HG03139 (cell line): ENCODE results near the gene ADRM1.

Experiments used
- ATAC-seq: cut with Tn5 transposase; IDR thresholded peaks from one replicate; pipeline ENCODE4 v1.9.1; 2021; ENCODE audit not compliant: unreplicated experiment

ADRM1 gene

DNA sequence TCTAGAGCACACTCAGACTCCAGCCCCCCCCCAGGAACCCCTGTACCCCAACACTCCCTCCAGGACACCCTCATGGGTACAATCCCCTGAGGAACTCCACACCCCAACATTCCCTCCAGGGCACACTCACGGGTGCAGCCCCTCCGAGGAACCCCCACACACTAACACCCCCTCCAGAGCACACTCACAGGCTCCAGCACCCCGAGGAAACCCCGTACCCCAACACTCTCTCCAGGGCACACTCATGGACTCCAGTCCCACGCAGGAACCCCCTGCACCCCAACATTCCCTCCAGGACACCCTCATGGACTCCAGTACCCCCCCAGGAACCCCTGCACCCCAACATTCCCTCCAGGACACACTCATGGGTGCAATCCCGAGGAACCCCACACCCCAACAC is 32.7 kb downstream of the ADRM1 start:
- ATAC-seq, result no peak

DNA sequence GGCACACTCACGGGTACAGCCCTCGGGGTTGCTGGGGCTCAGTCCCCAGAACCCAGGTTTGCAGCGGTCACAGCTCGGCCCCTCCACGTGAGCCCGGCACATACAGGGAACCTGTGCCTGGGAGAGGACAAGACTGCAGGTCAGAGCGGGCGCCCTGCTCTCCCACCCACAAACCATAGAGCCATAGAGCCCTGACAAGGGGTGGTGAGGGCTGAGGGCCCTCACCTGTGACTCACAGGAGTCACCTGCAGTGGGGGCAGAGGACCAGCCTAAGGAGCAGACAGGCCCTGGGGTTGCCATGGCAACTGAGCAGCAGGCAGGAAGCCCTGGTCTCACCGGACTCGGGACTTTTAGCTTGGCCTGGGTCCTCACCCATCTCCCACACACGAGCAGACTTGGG is 33.5 kb downstream of the ADRM1 start:
- no peak for ATAC-seq

DNA sequence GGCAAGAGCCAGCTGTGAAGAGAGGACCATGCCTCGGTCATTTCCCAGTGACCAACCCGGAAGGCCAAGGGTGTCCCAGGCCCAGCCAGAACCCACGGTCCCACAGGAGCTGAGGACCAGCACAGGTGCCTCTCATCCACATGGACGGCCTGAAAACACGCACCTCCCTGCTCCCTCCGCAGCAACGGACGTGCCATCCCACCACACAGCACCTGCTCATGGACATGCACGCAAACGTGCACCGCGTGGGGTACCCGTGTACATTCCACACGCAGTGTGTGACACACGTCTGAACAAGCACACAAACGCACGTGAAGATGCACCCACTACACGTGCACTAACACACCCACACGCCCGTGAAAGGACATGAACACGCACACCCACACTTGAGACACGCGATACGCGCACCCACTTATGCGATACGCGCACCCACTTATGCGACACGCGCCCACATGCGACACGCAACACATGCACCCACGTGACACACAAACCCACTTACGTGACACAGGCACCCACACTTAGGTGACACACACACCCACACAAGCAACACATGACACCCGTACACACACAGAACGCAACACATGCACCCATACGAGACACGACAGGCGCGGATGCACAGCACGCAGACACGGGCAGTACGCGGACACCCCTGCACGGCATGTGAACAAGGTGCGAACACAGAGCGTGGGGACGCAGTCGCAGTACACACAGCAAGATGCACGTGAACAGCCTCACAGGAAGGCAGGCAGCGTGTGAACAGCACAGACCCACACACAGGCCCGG is 34.2 kb downstream of the ADRM1 start:
- no peak for ATAC-seq

DNA sequence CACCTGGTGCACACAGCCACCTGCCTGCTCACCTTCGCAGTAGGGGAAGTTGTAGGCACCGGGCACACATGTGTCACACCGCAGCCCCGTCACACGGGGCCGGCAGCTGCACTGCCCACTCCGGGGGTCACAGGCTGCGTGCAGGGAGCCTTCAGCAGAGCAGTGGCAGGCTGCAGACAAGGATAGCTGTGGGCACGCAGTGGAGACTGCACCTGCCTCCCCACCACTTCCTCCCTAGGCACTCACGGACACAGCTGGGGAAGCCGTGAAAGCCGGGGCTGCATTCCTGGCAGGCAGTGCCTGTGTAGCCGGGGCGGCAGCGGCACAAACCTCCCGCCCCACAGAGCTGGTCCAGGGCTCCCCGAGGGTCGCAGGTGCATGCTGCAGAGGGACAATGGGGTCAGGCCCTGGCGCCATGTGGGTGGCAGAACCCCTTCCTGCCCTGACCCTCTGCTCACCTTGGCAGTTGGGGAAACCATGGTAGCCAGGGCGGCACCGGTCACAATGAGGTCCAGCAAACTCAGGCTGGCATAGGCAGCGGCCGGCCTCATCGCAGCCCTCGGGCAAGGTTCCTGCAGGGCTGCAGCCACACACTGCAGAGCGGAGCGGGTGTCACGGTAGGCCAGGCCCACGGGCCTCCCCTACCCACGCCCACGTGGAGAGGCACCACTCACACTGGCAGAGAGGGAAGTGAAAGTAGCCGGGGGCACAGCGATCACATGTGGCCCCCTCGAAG is 34.9 kb downstream of the ADRM1 start:
- peak; percentile 45 for ATAC-seq

DNA sequence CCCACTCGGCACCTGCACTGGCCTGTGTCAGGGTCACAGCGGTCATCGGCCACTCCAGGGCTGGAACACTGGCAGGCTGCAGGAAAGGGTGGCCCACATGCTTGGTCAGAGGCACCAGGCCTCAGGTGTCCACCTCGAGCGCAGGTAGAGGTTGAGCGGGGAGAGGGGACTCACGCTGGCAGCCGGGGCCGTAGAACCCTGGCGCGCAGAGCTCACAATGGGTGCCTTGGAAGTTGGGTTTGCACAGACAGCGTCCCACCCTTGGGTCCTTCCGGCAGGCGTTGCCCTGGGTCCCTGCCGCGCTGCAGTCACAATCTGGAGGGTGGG is 35.5 kb downstream of the ADRM1 start:
- ATAC-seq, result no peak

DNA sequence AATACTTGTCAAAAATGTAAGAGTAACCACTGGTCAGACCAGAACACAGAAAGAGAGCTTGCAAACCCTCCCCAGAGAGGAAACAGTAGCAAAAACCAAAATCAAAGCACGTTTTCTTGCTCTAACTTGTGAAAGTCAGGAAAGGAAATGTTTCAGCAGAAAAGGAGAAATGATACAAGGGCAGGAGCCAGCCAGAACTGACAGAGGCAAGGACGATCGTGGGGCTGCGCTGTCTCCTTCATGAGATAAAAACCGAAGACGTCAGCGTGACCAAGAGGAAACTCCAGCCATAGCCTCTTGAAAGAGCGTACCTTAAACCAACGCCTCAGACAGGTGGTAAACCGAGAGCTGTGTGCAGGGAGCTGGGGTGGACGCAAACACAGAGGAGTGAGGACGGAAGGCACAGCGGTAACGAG is 36.9 kb downstream of the ADRM1 start:
- ATAC-seq, result peak; percentile 64

DNA sequence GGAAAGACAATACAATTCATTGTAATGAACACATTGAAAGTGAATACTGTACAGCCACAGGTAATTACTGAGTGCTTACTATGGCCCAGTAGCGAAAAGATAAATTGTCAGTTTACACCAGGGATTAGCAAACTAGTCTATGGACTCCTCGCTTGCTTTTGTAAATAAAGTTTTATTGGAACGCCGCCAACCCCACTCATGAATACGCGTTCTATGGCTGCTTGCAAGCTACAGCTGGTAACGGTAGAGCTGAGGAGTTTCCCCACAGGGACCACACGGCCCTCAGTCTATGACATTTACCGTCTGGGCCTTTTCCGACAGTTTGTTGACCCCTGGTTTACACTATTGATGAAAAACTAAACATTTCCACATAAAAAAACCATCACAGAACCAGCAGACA is 40.1 kb downstream of the ADRM1 start:
- no peak for ATAC-seq

DNA sequence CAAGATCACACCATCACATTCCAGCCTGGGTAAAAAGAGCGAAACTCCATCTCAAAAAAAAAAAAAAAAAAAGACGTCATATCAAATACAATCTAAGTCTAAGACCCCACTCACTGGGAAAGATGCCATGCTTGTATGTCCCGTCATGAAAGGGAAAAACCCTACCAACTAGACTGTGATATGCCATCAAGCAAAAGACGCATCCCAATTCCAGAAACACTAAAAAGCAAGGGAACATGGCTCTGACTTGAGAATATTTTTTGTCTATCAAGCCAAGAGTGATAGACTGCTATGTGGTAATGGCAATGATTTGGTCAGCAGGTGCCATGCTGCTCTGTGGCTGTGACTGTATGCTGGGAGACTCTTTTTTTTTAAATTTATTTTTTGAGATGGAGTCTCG is 41.3 kb downstream of the ADRM1 start:
- ATAC-seq, result no peak

DNA sequence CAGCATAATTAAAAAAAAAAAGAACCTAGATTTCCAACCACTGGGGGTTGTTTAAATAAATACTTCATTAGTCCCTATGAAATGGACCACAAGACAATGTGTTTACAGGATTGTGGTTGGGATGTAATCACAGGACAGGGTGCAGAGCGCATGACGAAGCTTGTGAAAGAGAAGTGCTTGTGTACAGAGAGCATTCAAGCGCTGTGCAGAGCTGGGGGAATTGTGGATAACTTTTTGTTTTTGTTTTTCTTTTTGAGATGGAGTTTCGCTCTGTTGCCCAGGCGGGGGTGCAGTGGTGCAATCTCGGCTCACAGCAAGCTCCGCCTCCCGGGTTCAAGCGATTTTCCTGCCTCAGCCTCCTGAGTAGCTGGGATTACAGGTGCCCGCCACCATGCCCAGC is 42.0 kb downstream of the ADRM1 start:
- no peak for ATAC-seq

DNA sequence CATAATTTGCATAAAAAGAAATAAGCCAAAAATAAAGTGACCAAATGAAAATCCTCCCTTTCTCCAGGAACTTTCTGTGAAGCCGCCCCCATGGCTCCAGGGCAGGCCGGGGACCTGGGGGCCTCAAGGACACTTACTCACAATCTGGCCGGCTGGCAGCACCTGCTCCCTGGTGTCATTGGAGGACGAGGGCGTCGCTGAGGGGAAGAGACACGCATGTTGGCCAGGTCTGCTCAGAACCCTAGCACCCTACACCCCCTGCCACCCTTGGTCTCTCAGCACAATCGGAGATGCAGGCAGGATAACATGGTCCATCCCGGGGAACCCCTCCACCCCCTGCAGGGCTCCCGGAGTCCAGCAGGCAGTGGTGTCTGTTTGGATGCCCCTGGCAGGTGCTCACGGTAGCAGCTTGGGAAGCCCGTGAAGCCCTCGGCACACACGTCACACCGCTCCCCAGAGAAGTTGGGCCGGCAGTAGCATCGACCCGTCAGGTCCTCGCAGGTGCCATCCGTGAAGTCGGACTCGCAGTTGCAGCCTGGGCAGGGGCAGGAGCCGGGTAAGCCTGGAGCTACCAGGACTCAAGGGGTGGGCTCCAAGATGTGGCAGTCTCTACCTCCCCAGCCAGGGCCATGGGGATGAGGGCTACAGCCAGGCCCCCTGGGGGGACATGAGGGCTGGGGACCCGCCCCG is 43.0 kb downstream of the ADRM1 start:
- no peak for ATAC-seq

DNA sequence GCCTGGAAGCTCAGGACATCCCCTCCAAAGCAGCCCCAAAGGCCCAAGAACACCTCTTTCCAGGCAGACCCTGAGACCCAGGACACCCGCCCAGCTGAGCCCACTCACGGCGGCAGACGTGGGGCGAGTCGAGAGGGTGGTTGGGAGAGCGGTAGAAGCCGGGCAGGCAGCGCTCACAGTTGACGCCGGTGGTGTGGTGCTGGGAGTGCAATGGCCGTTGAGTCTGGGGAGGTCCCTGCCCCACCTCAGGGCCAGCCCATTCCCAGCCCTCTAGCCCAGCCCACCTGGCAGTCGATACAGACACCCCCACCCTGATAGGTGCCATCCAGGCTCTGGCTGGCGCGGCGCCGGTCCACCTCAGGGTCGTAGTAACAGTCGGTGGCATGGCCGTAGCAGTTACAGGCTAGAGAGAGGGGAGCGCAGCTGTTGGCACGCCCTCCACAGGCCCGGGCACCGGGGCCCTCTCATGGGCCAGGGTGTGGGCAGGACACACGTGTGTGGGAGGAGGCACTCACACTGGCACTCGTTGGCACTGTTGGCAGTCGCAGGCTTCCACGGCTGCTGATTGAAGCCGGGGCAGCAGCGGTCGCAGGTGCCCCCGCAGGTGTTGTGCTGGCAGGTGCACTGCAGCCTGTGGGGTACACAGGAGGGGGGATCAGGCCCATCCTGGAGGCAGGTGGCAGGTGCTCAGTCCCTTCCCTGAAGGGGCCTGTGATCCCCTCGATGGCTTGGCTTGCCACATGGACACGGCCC is 43.8 kb downstream of the ADRM1 start:
- ATAC-seq, result no peak

DNA sequence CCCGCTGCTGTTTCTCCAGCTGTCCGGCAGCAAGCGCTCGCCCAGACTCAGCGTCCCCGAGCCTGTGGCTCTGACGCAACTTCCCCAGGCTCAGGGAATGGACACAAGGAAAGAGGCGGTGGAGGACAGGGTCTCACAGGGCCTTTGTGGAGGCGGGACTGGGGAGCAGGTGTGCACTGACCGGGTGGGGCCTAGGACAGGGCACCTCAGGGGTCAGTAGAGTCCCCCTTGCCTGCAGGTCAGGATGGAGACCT is 44.3 kb downstream of the ADRM1 start:
- no peak for ATAC-seq

DNA sequence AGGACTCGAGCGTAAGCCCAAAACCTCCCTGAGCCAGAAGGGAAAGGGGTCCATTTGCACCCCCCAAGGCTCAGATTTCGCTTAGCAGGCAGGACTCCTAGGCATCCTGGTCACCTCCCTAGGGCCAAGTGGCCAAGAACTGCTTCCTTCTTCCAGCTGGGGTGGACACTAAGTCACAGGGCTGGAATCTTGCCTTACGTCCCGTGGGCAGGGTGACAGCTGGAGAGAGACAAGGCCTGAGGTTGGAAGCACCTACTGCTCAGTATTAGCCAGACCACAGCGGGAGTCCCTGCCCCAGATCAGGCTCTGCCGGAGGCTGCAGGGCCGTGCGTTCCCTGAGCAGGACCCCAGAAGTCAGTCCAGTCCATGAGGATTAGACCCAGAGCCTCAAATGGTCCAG is 44.6 kb downstream of the ADRM1 start:
- no peak for ATAC-seq

DNA sequence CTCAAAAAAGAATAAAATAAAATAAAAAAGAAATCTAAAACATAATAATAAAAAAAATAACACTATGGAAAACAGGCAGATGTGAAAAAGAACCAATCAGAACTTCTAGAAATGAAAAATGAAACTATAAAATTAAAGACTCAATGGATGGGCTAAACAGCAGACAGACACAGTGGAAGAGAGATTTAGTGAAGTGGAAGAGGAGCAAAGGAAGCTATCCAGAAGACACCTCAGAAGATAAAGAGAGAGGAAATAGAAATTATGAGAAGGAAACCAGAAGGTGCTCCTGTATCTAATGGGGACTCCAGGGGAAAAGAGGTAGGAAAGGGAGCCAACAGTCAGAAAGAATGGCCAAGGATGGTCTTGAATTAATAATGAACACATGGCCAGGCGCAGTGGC is 45.8 kb downstream of the ADRM1 start:
- no peak for ATAC-seq

DNA sequence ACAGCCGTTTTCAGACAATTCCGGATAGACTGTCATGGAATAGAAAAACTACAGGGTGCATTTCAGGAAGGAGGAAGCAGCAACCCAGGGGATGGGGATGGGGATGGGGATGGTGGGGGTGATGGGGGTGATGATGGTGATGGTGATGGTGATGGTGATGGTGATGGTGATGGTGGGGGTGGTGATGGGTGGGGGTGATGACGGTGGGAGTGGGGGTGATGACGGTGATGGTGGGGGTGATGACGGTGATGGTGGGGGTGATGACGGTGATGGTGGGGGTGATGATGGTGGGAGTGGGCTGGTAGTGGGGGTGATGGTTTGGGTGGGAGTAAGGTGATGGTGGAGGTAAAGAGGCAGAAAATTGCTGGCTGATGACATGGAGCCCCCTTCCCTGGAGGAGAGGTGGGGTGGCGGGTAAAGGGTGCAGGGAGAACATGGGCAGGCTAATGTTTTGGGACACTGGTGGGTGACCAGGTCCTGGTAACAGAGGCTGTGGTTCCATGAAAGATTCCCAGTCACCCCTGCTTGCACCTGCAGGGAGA is 46.8 kb downstream of the ADRM1 start:
- no peak for ATAC-seq

DNA sequence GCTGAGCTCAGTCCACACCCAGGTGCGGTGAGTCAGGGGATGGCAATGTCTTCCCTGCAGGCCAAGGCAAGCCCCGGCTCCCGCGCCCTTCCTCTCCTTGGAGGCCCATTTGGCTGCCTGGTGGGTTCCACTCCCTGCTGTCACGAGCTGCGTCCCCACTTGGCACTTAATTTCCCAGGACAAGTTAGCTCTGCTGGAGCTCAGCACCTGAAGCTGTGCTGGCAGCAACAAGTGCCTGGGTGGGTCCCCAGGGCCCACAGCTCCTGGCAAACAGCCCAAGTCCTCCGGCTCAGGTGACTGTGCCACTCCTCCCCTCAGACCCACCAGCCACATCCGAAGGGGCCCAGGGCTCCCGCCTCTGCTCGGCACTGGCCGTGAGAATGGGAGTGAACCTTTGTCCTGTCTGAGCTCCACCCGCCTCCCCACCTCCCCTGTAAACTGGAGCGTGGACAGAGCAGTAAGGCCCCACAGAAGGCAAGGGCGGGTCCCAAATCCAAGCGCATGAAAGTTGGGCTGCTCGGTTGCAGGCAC is 47.4 kb downstream of the ADRM1 start:
- no peak for ATAC-seq

DNA sequence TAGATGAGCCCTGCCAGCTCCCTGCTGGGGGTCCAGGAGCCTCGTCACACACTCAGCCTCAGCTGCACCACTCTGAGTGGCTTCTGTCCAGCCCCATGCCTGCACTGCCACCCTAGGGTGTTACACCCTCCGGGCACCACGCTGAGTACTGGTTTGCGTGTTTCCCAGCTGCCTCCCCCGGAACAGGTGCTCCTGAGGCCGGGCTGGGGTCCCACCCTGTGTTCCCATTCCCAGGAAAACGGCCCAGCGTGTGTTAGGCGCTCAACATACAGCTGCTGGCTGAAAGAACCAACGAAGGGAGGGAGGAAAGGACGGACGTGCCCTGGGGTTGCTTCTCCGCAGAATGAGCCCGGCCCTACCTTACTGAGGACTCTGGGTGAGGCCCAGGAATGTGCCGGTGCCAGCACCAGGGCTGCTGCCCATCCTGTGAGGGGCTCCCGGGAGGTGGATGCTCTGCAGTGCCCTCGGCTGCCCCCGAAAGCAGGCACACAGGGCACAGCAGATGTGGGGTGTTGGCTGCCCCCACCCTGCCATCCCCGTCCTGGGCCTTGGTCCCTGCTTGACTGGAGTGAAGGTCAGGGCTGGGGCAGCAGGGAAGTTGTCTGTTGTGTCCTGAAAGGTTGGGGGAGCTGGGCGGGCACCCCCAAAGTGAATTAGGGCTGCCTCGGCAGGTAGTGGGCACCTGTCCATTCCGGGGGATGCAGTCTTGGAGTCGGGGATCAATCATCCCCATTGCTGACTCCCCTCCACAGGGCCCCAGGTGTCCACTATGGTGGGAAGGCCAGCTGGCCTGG is 48.0 kb downstream of the ADRM1 start:
- no peak for ATAC-seq

DNA sequence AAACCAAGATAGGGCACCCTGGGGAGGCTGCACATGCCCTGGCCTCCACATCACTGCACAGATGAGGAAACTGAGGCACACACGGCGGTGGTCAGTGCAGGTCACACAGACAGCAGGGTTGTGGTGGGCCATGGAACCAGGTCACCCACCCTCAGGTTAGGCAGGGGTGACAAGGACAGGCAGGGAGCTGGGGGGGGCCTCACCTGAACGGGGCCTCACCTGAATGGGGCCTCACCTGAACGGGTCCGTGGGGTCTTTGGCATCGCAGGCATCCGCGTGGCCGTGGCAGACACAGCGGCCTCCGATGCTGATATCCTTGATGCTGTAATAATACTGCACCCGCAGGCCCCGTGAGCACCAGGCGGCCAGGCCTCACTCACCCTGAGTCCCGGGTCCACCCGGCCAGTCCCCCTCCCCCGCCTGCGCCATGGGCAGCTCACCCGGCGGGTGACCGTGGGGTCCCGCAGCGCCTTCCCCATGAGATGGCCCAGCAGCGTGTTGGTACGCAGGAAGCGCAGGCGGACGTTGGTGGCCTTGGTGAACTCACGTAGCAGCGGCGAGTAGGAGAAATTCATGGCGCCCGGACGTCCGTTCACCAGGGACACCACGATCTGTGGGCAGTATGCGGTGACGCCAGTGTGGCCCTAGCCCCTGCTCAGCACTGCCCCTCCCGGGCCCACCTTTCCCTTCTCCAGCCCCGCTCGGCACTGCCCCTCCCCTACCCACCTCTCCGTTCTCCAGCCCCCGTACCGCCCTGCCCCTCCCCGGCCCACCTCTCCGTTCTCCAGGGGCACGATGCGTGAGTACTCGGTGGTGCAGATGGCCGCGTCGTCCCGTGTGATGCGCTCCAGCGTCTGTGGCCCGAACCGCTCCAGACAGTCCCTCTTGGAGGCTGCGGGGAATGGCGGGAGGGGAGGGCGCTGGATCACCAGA is 48.9 kb downstream of the ADRM1 start:
- ATAC-seq, result no peak
